ENCODE measurements around the gene PANK4.
A peak's percentile ranks its signal among the peaks of the same experiment; 100 is the strongest.

The PANK4 gene

DNA sequence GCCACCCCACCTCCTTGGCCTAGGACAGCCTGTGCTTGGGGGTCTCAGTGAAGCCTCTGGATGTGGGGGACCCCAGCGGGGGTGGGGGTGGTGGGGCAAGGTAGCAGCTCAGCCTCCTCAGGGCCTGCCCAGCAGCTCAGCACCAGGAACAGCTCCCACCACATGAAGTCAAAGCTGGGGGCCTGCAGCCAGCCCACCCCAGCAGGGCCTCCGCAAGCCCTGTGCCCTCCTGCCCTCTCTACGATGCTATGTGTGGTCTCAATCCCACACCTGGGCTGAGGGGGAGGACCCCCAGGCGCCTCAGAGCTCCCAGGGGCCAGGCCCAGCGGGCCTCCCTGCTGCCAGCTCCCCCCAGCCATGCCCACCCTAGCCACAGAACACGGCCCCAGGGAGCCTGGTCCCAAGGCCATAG, 18.6 kb downstream of the PANK4 start:
- TF ChIP-seq, protein P1, sequence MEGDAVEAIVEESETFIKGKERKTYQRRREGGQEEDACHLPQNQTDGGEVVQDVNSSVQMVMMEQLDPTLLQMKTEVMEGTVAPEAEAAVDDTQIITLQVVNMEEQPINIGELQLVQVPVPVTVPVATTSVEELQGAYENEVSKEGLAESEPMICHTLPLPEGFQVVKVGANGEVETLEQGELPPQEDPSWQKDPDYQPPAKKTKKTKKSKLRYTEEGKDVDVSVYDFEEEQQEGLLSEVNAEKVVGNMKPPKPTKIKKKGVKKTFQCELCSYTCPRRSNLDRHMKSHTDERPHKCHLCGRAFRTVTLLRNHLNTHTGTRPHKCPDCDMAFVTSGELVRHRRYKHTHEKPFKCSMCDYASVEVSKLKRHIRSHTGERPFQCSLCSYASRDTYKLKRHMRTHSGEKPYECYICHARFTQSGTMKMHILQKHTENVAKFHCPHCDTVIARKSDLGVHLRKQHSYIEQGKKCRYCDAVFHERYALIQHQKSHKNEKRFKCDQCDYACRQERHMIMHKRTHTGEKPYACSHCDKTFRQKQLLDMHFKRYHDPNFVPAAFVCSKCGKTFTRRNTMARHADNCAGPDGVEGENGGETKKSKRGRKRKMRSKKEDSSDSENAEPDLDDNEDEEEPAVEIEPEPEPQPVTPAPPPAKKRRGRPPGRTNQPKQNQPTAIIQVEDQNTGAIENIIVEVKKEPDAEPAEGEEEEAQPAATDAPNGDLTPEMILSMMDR (IDR thresholded peaks at IDR 0.05; ENCODE audit: poor library complexity, severe bottlenecking), result no peak
- H3K27ac ChIP-seq (ENCODE audit: poor library complexity, severe bottlenecking), result no peak overlapping the region
- H3K27me3 ChIP-seq (ENCODE audit: insufficient read depth, poor library complexity, severe bottlenecking), result no peaks in the 10 kb centered on the region
- no peak for DNase-seq (ENCODE audit: low spot score)
- ATAC-seq (ENCODE audit: low read depth), result no peak
- H3K9me3 ChIP-seq (ENCODE audit: severe bottlenecking), result no peaks in the 10 kb centered on the region
- no peaks in the 10 kb centered on the region for H3K4me1 ChIP-seq (ENCODE audit: insufficient read depth, poor library complexity, severe bottlenecking)
- peaks cover 41% of the 10 kb centered on the region for H3K36me3 ChIP-seq (ENCODE audit: low read depth)
- H3K4me3 ChIP-seq (ENCODE audit: severe bottlenecking), result no peak overlapping the region

GRCh38 chr1:2506901-2507565, 19.4 kb downstream of the PANK4 start:
- Histone ChIP-seq H3K27ac (ENCODE audit: poor library complexity, severe bottlenecking) (peak overlapping the region; percentile 40), H3K36me3 (ENCODE audit: low read depth) (peaks cover 36% of the 10 kb centered on the region), H3K4me3 (ENCODE audit: severe bottlenecking) (no peak overlapping the region), H3K27me3 (ENCODE audit: insufficient read depth, poor library complexity, severe bottlenecking) (no peaks in the 10 kb centered on the region), H3K4me1 (ENCODE audit: insufficient read depth, poor library complexity, severe bottlenecking) (no peaks in the 10 kb centered on the region), H3K9me3 (ENCODE audit: severe bottlenecking) (no peaks in the 10 kb centered on the region)
- DNase-seq (ENCODE audit: low spot score) (no peak), ATAC-seq (ENCODE audit: low read depth) (peak; percentile 13)
- TF ChIP-seq, protein P1 (IDR thresholded peaks at IDR 0.05; ENCODE audit: poor library complexity, severe bottlenecking), result no peak

- ATAC-seq (ENCODE audit: low read depth) (peak; percentile 6), DNase-seq (ENCODE audit: low spot score) (no peak)
- Histone ChIP-seq H3K4me3 (ENCODE audit: severe bottlenecking) (no peak overlapping the region), H3K27ac (ENCODE audit: poor library complexity, severe bottlenecking) (peak overlapping the region; percentile 40), H3K9me3 (ENCODE audit: severe bottlenecking) (no peaks in the 10 kb centered on the region), H3K4me1 (ENCODE audit: insufficient read depth, poor library complexity, severe bottlenecking) (no peaks in the 10 kb centered on the region), H3K36me3 (ENCODE audit: low read depth) (peaks cover 36% of the 10 kb centered on the region), H3K27me3 (ENCODE audit: insufficient read depth, poor library complexity, severe bottlenecking) (no peaks in the 10 kb centered on the region)
- TF ChIP-seq, protein P1 (IDR thresholded peaks at IDR 0.05; ENCODE audit: poor library complexity, severe bottlenecking), result no peak
These were observed 20.2 kb downstream of the PANK4 start for GRCh38 chr1:2506007-2506860.

DNA sequence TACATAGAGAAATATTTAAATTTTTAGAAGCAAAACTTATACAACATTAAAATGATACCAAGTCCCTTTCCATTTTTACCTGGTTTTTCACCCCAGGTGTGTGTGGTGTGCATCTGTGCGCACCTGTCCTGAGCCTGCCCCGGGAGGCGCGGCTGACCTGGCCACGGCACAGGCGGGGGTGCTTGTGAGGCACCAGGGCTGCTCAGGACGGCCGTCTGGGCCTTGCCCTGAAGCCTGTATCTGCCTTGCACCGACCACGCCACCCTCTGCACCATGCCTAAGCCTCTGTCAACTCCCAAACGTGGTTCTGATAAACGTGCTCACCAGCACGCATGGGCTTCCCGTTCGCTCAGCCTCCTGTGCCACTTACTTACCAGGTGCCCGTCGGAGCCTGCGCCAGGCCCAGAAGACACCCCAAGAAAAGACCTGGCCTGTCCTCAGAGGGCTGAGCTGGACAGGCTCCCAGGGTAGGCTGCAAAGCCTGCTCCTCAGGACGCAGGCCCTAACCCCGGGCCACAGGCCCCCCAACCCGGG, 20.9 kb downstream of the PANK4 start:
- peak; percentile 9; the same call in 2 of the 3 replicates for ATAC-seq (ENCODE audit: low read depth)
- Histone ChIP-seq H3K9me3 (ENCODE audit: severe bottlenecking) (no peaks in the 10 kb centered on the region), H3K4me1 (ENCODE audit: insufficient read depth, poor library complexity, severe bottlenecking) (no peaks in the 10 kb centered on the region), H3K27me3 (ENCODE audit: insufficient read depth, poor library complexity, severe bottlenecking) (no peaks in the 10 kb centered on the region), H3K4me3 (ENCODE audit: severe bottlenecking) (no peak overlapping the region), H3K27ac (ENCODE audit: poor library complexity, severe bottlenecking) (no peak overlapping the region), H3K36me3 (ENCODE audit: low read depth) (peaks cover 33% of the 10 kb centered on the region)
- TF ChIP-seq, protein P1 (IDR thresholded peaks at IDR 0.05; ENCODE audit: poor library complexity, severe bottlenecking), result no peak
- no peak for DNase-seq (ENCODE audit: low spot score)

Measured in RWPE2 (cell line).